ACC112 (cell line): ENCODE measurements around the gene SPON1.
"Not testable (repeated sequence)": the region's sequence is repeated elsewhere in the genome, so short reads cannot be mapped to it uniquely, and the experiment has no call there.

Source experiments
- H2AFZ ChIP-seq: fragments of 200-600 bp; sonication (generic); one replicate; pipeline ENCODE4 v1.6.0; 2017; ENCODE audit warnings: antibody characterized with exemption, low read length; ENCODE audit not compliant: unreplicated experiment
- H3K27ac ChIP-seq: fragments of 200-600 bp; sonication (generic); 2 replicates; pipeline ENCODE4 v1.5.1; 2014; ENCODE audit warnings: low read depth, mild to moderate bottlenecking, antibody characterized with exemption, low read length, moderate library complexity
- H3K27me3 ChIP-seq: fragments of 200-600 bp; sonication (generic); 2 replicates; pipeline ENCODE4 v1.6.1; 2014; ENCODE audit warnings: mild to moderate bottlenecking, antibody characterized with exemption, low read length, moderate library complexity, mixed read lengths; ENCODE audit not compliant: insufficient read depth
- H3K36me3 ChIP-seq: fragments of 200-600 bp; sonication (generic); 2 replicates; pipeline ENCODE4 v1.6.1; 2016; ENCODE audit warnings: mild to moderate bottlenecking, antibody characterized with exemption, low read length, moderate library complexity, mixed read lengths; ENCODE audit not compliant: insufficient read depth
- H3K4me1 ChIP-seq: fragments of 200-600 bp; sonication (generic); one replicate; pipeline ENCODE4 v1.6.1; 2016; ENCODE audit warnings: low read length, mixed read lengths; ENCODE audit not compliant: insufficient read depth, unreplicated experiment, control insufficient read depth
- H3K4me3 ChIP-seq: fragments of 200-600 bp; sonication (generic); 2 replicates; pipeline ENCODE4 v1.5.1; 2014; ENCODE audit warnings: mild to moderate bottlenecking, low read depth, low read length
- H3K79me2 ChIP-seq: fragments of 200-600 bp; sonication (generic); one replicate; pipeline ENCODE4 v1.6.0; 2016; ENCODE audit warnings: low read length; ENCODE audit not compliant: control insufficient read depth, unreplicated experiment, insufficient read depth

The SPON1 gene

GRCh38 chr11:14144934-14145333 lies 182.4 kb downstream of the SPON1 start:
- Histone ChIP-seq H3K4me1 (no peaks in the 10 kb centered on the region), H2AFZ (no peak overlapping the region)

GRCh38 chr11:14148653-14149273 lies 186.2 kb downstream of the SPON1 start:
- no peak overlapping the region for H2AFZ ChIP-seq
- no peaks in the 10 kb centered on the region for H3K4me1 ChIP-seq
- no peaks in the 10 kb centered on the region for H3K79me2 ChIP-seq
- no peak overlapping the region for H3K4me3 ChIP-seq
- no peak overlapping the region for H3K27ac ChIP-seq
- H3K27me3 ChIP-seq = peaks cover 19% of the 10 kb centered on the region
- H3K36me3 ChIP-seq = no peaks in the 10 kb centered on the region

More at GRCh38 chr11:14144934-14145333, 182.4 kb downstream of the SPON1 start:
- no peaks in the 10 kb centered on the region for H3K79me2 ChIP-seq
- H3K27me3 ChIP-seq = peaks cover 2% of the 10 kb centered on the region; the same call in 1 of the 2 replicates
- no peak overlapping the region for H3K27ac ChIP-seq
- H3K4me3 ChIP-seq = no peak overlapping the region
- no peaks in the 10 kb centered on the region for H3K36me3 ChIP-seq

- H3K36me3 ChIP-seq = no peaks in the 10 kb centered on the region
- H2AFZ ChIP-seq = no peak overlapping the region
- H3K4me3 ChIP-seq = no peak overlapping the region
- H3K27ac ChIP-seq = no peak overlapping the region
- no peaks in the 10 kb centered on the region for H3K79me2 ChIP-seq
- peaks cover 19% of the 10 kb centered on the region for H3K27me3 ChIP-seq
- H3K4me1 ChIP-seq = no peaks in the 10 kb centered on the region
Measured at GRCh38 chr11:14149683-14150082, 187.2 kb downstream of the SPON1 start.

- Histone ChIP-seq H3K79me2 (no peaks in the 10 kb centered on the region), H3K27me3 (peaks cover 19% of the 10 kb centered on the region), H3K4me1 (no peaks in the 10 kb centered on the region), H2AFZ (no peak overlapping the region), H3K27ac (no peak overlapping the region), H3K36me3 (no peaks in the 10 kb centered on the region), H3K4me3 (no peak overlapping the region)
Measured at GRCh38 chr11:14150878-14151277, 188.4 kb downstream of the SPON1 start.

GRCh38 chr11:14154103-14154502 lies 191.6 kb downstream of the SPON1 start:
- H3K4me1 ChIP-seq, H3K79me2 ChIP-seq, H3K27ac ChIP-seq, H3K36me3 ChIP-seq, H3K4me3 ChIP-seq, H2AFZ ChIP-seq: not testable (repeated sequence)
- peaks cover 19% of the 10 kb centered on the region for H3K27me3 ChIP-seq

- H3K36me3 ChIP-seq = no peaks in the 10 kb centered on the region
- H3K4me1 ChIP-seq = no peaks in the 10 kb centered on the region
- H2AFZ ChIP-seq = no peak overlapping the region
- no peaks in the 10 kb centered on the region for H3K79me2 ChIP-seq
- H3K27ac ChIP-seq = no peak overlapping the region
- no peak overlapping the region for H3K4me3 ChIP-seq
- no peaks in the 10 kb centered on the region for H3K27me3 ChIP-seq
Measured at GRCh38 chr11:14158393-14158792, 195.9 kb downstream of the SPON1 start.

GRCh38 chr11:14163576-14163975 lies 201.1 kb downstream of the SPON1 start:
- H3K36me3 ChIP-seq = no peaks in the 10 kb centered on the region
- H3K27ac ChIP-seq = no peak overlapping the region
- no peaks in the 10 kb centered on the region for H3K4me1 ChIP-seq
- no peaks in the 10 kb centered on the region for H3K27me3 ChIP-seq
- H3K79me2 ChIP-seq = no peaks in the 10 kb centered on the region
- no peak overlapping the region for H2AFZ ChIP-seq
- H3K4me3 ChIP-seq = no peak overlapping the region

- not testable (repeated sequence) for H3K27ac ChIP-seq, H3K4me3 ChIP-seq, H2AFZ ChIP-seq, H3K4me1 ChIP-seq, H3K79me2 ChIP-seq, H3K27me3 ChIP-seq, H3K36me3 ChIP-seq
Measured at GRCh38 chr11:14173679-14174078, 211.2 kb downstream of the SPON1 start.

- no peaks in the 10 kb centered on the region for H3K36me3 ChIP-seq
- peaks cover 6% of the 10 kb centered on the region for H3K4me1 ChIP-seq
- peak overlapping the region; percentile 25; the same call in 1 of the 2 replicates for H3K27ac ChIP-seq
- H2AFZ ChIP-seq = no peak overlapping the region
- H3K27me3 ChIP-seq = 0 out of 2 replicates have a peak, but pooled peaks cover 3% of the 10 kb centered on the region
- no peak overlapping the region for H3K4me3 ChIP-seq
- no peaks in the 10 kb centered on the region for H3K79me2 ChIP-seq
Measured at GRCh38 chr11:14179116-14179820, 216.7 kb downstream of the SPON1 start.

GRCh38 chr11:14181121-14181520 lies 218.6 kb downstream of the SPON1 start:
- no peak overlapping the region for H3K4me3 ChIP-seq

GRCh38 chr11:14182833-14183364 lies 220.4 kb downstream of the SPON1 start:
- H3K4me1 ChIP-seq = peaks cover 6% of the 10 kb centered on the region
- H3K27ac ChIP-seq = no peak overlapping the region
- H2AFZ ChIP-seq = no peak overlapping the region
- no peaks in the 10 kb centered on the region for H3K36me3 ChIP-seq
- H3K27me3 ChIP-seq = 0 out of 2 replicates have a peak, but pooled peaks cover 4% of the 10 kb centered on the region
- H3K4me3 ChIP-seq = no peak overlapping the region
- H3K79me2 ChIP-seq = no peaks in the 10 kb centered on the region

More at GRCh38 chr11:14181121-14181520, 218.6 kb downstream of the SPON1 start:
- peaks cover 6% of the 10 kb centered on the region for H3K4me1 ChIP-seq
- 0 out of 2 replicates have a peak, but pooled peaks cover 4% of the 10 kb centered on the region for H3K27me3 ChIP-seq
- H3K79me2 ChIP-seq = no peaks in the 10 kb centered on the region
- no peaks in the 10 kb centered on the region for H3K36me3 ChIP-seq
- H2AFZ ChIP-seq = no peak overlapping the region
- no peak overlapping the region for H3K27ac ChIP-seq
